GM23338 (cell line): ENCODE results near the gene ITPR3. TPM values are rescaled to one million over a fixed set of nuclear protein-coding genes. Genes with fewer than 3 reads are reported as not detected.

Source experiments
- ATAC-seq: fragments of 200-7000 bp; cut with Tn5 transposase; 3 replicates; pipeline ENCODE4 v1.9.1; 2020
- DNase-seq: peaks from one replicate; pipeline ENCODE4 v3.0.0-alpha.2; 2015; ENCODE audit warnings: low spot score
- H2AFZ ChIP-seq: fragments of 200-600 bp; sonication (generic); 2 replicates; pipeline ENCODE4 v1.8.0; 2016; ENCODE audit warnings: antibody characterized with exemption, mild to moderate bottlenecking, moderate library complexity
- H3F3A ChIP-seq: fragments of 200-600 bp; sonication (generic); replicated peaks from 2 replicates; pipeline ENCODE4 v1.8.0; 2017; ENCODE audit warnings: antibody characterized with exemption, mixed run types, low read depth
- H3K27ac ChIP-seq: fragments of 200-600 bp; sonication (generic); 2 replicates; pipeline ENCODE4 v1.6.1; 2016; ENCODE audit warnings: low read depth
- H3K27me3 ChIP-seq: fragments of 200-600 bp; sonication (generic); 2 replicates; pipeline ENCODE4 v1.8.0; 2016; ENCODE audit warnings: mild to moderate bottlenecking, mixed run types, moderate library complexity; ENCODE audit not compliant: insufficient read depth
- H3K36me3 ChIP-seq: fragments of 200-600 bp; sonication (generic); 2 replicates; pipeline ENCODE4 v1.8.0; 2016; ENCODE audit warnings: mild to moderate bottlenecking; ENCODE audit not compliant: insufficient read depth
- H3K4me1 ChIP-seq: fragments of 200-600 bp; sonication (generic); 2 replicates; pipeline ENCODE4 v1.8.0; 2016; ENCODE audit warnings: mild to moderate bottlenecking, moderate library complexity; ENCODE audit not compliant: insufficient read depth
- H3K4me2 ChIP-seq: fragments of 200-600 bp; sonication (generic); 2 replicates; pipeline ENCODE4 v1.7.1; 2017; ENCODE audit warnings: mixed run types
- H3K4me3 ChIP-seq: fragments of 200-600 bp; sonication (generic); 2 replicates; pipeline ENCODE4 v1.6.1; 2016; ENCODE audit warnings: mixed run types
- H3K79me2 ChIP-seq: fragments of 200-600 bp; sonication (generic); replicated peaks from 2 replicates; pipeline ENCODE4 v1.8.0; 2017; ENCODE audit warnings: mild to moderate bottlenecking; ENCODE audit not compliant: insufficient read depth
- H3K9me2 ChIP-seq: fragments of 200-600 bp; sonication (generic); 2 replicates; pipeline ENCODE4 v1.8.0; 2017; ENCODE audit not compliant: insufficient read depth
- H4K20me1 ChIP-seq: fragments of 200-600 bp; sonication (generic); replicated peaks from 2 replicates; pipeline ENCODE4 v1.8.0; 2017; ENCODE audit warnings: mild to moderate bottlenecking; ENCODE audit not compliant: insufficient read depth
- H3K27ac Mint-ChIP-seq: 2 replicates; pipeline ENCODE4 v1.8.0; 2020; ENCODE audit warnings: inconsistent platforms, mild to moderate bottlenecking, moderate library complexity, mixed read lengths
- H3K27me3 Mint-ChIP-seq: 3 replicates; pipeline ENCODE4 v1.8.0; 2022; ENCODE audit warnings: low read depth, mild to moderate bottlenecking, moderate library complexity, mixed read lengths, inconsistent platforms; ENCODE audit not compliant: insufficient read depth, poor library complexity
- H3K36me3 Mint-ChIP-seq: 3 replicates; pipeline ENCODE4 v1.8.0; 2021; ENCODE audit warnings: low read depth, mild to moderate bottlenecking, inconsistent platforms, moderate library complexity, mixed read lengths
- H3K4me1 Mint-ChIP-seq: 3 replicates; pipeline ENCODE4 v1.8.0; 2020; ENCODE audit warnings: mild to moderate bottlenecking, inconsistent platforms, mixed read lengths
- H3K4me3 Mint-ChIP-seq: 3 replicates; pipeline ENCODE4 v1.8.0; 2021; ENCODE audit warnings: moderate library complexity, mild to moderate bottlenecking, inconsistent platforms, mixed read lengths
- H3K9me3 Mint-ChIP-seq: 3 replicates; pipeline ENCODE4 v1.8.0; 2020; ENCODE audit warnings: moderate library complexity, mild to moderate bottlenecking, inconsistent platforms, mixed read lengths
- CREB1 ChIP-seq: fragments of 250-450 bp; sonication (Bioruptor Pico); IDR thresholded peaks from 2 replicates; pipeline ENCODE4 v1.5.0; 2020; ENCODE audit warnings: low read depth, mild to moderate bottlenecking, moderate library complexity
- EZH2 ChIP-seq: fragments of 200-600 bp; sonication (generic); IDR thresholded peaks from one replicate; pipeline ENCODE4 v1.8.0; 2017; ENCODE audit warnings: antibody characterized with exemption, mild to moderate bottlenecking, low read depth; ENCODE audit not compliant: unreplicated experiment
- EZH2phosphoT487 ChIP-seq: fragments of 200-600 bp; sonication (generic); IDR thresholded peaks from one replicate; pipeline ENCODE4 v1.8.1; 2018; ENCODE audit warnings: antibody characterized with exemption; ENCODE audit not compliant: unreplicated experiment
- JUNB ChIP-seq: IDR thresholded peaks from one replicate; pipeline ENCODE4 v1.6.1; 2016; ENCODE audit warnings: antibody characterized with exemption; ENCODE audit not compliant: unreplicated experiment
- NANOG ChIP-seq: IDR thresholded peaks from 2 replicates; pipeline ENCODE4 v1.6.1; 2016; ENCODE audit warnings: antibody characterized with exemption, borderline replicate concordance
- POLR2AphosphoS5 ChIP-seq: IDR thresholded peaks from 2 replicates; pipeline ENCODE4 v1.6.1; 2016; ENCODE audit warnings: antibody characterized with exemption, low read depth
- STAT1 ChIP-seq: IDR thresholded peaks from one replicate; pipeline ENCODE4 v1.6.1; 2016; ENCODE audit warnings: antibody characterized with exemption; ENCODE audit not compliant: unreplicated experiment
- ZNF114 ChIP-seq: fragments of 250-450 bp; sonication (Bioruptor Pico); IDR thresholded peaks from 2 replicates; pipeline ENCODE4 v1.5.0; 2020; ENCODE audit warnings: mild to moderate bottlenecking, moderate library complexity
- ZNF331 ChIP-seq: fragments of 250-450 bp; sonication (Bioruptor Pico); IDR thresholded peaks from 2 replicates; pipeline ENCODE4 v1.5.0; 2020; ENCODE audit warnings: low read depth, mild to moderate bottlenecking, moderate library complexity
- polyA plus RNA-seq: library from polyadenylated mRNA; unstranded; fragments of >200 nt; fragmentation: Nextera tagmentation; extraction: Ambion mirVana; gene quantifications from 2 replicates; pipeline ENCODE4 v1.2.1, GENCODE V29; 2016
- total RNA-seq: library from RNA; depleted of rRNA; stranded (reverse); fragments of >200 nt; shearing (Covaris generic); gene quantifications from 2 replicates; pipeline ENCODE4 v1.2.3, GENCODE V29; 2014
- TF ChIP-seq, protein P1 (sequence below): IDR thresholded peaks from one replicate; pipeline ENCODE4 v1.6.1; 2018; ENCODE audit warnings: antibody characterized with exemption; ENCODE audit not compliant: unreplicated experiment
- TF ChIP-seq, protein P2 (sequence below): IDR thresholded peaks from 2 replicates; pipeline ENCODE4 v1.6.1; 2016; ENCODE audit warnings: antibody characterized with exemption
- TF ChIP-seq, protein P3 (sequence below), 2 experiments: fragments of 200-600 bp in 1 of 2; sonication (generic) in 1 of 2; conservative IDR thresholded peaks; 2 replicates each; pipeline versions ENCODE4 v1.5.1 to v1.6.1; 2016 to 2017; ENCODE audit warnings: antibody characterized with exemption in 2 of 2, low read depth in 2 of 2, mild to moderate bottlenecking in 2 of 2, moderate library complexity in 1 of 2

Gene ITPR3
- total and polyA plus RNA-seq, 2 experiments from 2014 or later: 7.3 to 31.9 TPM

DNA sequence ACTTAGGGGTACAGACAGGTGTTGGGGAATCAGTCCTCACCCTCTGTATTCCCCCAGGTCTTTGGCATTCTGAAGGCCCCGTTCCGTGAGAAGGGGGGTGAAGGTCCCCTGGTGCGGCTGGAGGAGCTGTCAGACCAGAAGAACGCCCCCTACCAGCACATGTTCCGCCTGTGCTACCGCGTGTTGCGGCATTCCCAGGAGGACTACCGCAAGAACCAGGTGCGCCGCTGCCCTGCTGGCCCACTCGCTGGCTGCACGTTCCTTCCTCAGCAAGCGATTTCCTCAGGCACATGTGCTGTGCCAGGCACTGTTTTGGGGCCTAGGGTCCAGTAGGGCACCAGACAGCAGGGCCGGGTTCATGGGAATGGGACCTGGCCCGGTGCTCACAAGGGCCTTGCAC is 46.0 kb downstream of the ITPR3 start (continued):
- TF ChIP-seq, protein P1, sequence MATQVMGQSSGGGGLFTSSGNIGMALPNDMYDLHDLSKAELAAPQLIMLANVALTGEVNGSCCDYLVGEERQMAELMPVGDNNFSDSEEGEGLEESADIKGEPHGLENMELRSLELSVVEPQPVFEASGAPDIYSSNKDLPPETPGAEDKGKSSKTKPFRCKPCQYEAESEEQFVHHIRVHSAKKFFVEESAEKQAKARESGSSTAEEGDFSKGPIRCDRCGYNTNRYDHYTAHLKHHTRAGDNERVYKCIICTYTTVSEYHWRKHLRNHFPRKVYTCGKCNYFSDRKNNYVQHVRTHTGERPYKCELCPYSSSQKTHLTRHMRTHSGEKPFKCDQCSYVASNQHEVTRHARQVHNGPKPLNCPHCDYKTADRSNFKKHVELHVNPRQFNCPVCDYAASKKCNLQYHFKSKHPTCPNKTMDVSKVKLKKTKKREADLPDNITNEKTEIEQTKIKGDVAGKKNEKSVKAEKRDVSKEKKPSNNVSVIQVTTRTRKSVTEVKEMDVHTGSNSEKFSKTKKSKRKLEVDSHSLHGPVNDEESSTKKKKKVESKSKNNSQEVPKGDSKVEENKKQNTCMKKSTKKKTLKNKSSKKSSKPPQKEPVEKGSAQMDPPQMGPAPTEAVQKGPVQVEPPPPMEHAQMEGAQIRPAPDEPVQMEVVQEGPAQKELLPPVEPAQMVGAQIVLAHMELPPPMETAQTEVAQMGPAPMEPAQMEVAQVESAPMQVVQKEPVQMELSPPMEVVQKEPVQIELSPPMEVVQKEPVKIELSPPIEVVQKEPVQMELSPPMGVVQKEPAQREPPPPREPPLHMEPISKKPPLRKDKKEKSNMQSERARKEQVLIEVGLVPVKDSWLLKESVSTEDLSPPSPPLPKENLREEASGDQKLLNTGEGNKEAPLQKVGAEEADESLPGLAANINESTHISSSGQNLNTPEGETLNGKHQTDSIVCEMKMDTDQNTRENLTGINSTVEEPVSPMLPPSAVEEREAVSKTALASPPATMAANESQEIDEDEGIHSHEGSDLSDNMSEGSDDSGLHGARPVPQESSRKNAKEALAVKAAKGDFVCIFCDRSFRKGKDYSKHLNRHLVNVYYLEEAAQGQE: no peak
- no peak for TF ChIP-seq STAT1
- TF ChIP-seq, protein P2, sequence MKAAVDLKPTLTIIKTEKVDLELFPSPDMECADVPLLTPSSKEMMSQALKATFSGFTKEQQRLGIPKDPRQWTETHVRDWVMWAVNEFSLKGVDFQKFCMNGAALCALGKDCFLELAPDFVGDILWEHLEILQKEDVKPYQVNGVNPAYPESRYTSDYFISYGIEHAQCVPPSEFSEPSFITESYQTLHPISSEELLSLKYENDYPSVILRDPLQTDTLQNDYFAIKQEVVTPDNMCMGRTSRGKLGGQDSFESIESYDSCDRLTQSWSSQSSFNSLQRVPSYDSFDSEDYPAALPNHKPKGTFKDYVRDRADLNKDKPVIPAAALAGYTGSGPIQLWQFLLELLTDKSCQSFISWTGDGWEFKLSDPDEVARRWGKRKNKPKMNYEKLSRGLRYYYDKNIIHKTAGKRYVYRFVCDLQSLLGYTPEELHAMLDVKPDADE: no peak
- no peak for TF ChIP-seq EZH2phosphoT487
- no peak for TF ChIP-seq POLR2AphosphoS5
- no peak for TF ChIP-seq ZNF114 (CRISPR knock-in tag)
- no peak for TF ChIP-seq NANOG

DNA sequence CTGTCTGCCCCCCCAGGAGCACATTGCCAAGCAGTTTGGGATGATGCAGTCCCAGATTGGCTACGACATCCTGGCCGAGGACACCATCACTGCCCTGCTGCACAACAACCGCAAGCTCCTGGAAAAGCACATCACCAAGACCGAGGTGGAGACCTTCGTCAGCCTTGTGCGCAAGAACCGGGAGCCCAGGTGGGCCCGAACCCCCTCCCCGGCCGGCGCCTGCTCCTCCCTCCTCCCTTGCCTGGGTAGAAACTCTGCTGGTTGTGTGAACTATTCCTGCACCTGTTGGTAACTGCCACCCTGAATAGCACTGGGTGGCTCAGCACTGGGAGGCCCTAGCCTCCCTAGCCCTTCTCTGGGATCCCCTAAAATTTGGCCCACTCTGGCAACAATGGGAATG is 46.7 kb downstream of the ITPR3 start:
- TF ChIP-seq, protein P3, sequence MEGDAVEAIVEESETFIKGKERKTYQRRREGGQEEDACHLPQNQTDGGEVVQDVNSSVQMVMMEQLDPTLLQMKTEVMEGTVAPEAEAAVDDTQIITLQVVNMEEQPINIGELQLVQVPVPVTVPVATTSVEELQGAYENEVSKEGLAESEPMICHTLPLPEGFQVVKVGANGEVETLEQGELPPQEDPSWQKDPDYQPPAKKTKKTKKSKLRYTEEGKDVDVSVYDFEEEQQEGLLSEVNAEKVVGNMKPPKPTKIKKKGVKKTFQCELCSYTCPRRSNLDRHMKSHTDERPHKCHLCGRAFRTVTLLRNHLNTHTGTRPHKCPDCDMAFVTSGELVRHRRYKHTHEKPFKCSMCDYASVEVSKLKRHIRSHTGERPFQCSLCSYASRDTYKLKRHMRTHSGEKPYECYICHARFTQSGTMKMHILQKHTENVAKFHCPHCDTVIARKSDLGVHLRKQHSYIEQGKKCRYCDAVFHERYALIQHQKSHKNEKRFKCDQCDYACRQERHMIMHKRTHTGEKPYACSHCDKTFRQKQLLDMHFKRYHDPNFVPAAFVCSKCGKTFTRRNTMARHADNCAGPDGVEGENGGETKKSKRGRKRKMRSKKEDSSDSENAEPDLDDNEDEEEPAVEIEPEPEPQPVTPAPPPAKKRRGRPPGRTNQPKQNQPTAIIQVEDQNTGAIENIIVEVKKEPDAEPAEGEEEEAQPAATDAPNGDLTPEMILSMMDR (conservative IDR thresholded peaks at IDR 0.05; ENCODE audit: low read depth in 2 of 2): no peak
- TF ChIP-seq NANOG: no peak
- TF ChIP-seq JUNB: no peak
- no peak for TF ChIP-seq EZH2
- TF ChIP-seq CREB1 (CRISPR knock-in tag): no peak
- TF ChIP-seq ZNF114 (CRISPR knock-in tag): no peak
- TF ChIP-seq ZNF331 (CRISPR knock-in tag): no peak
- TF ChIP-seq EZH2phosphoT487: no peak
- no peak for TF ChIP-seq STAT1
- TF ChIP-seq POLR2AphosphoS5: no peak
- H3K4me3 Mint-ChIP-seq: no peak overlapping the region
- no peak overlapping the region for H3K4me2 ChIP-seq
- no peaks in the 10 kb centered on the region for H3F3A ChIP-seq
- DNase-seq: no peak
- H3K4me3 ChIP-seq: no peak overlapping the region
- no peak for ATAC-seq
- H3K36me3 Mint-ChIP-seq: peaks cover 26% of the 10 kb centered on the region
- peaks cover 4% of the 10 kb centered on the region; the same call in 2 of the 3 replicates for H3K4me1 Mint-ChIP-seq
- no peaks in the 10 kb centered on the region for H3K27me3 ChIP-seq
- no peak overlapping the region for H3K27ac Mint-ChIP-seq
- no peaks in the 10 kb centered on the region for H3K9me3 Mint-ChIP-seq
- no peaks in the 10 kb centered on the region for H3K4me1 ChIP-seq
- H3K27me3 Mint-ChIP-seq: peaks cover 15% of the 10 kb centered on the region
- no peak overlapping the region for H2AFZ ChIP-seq
- H3K79me2 ChIP-seq: no peaks in the 10 kb centered on the region
- H3K9me2 ChIP-seq: no peaks in the 10 kb centered on the region
- H3K27ac ChIP-seq: no peak overlapping the region
- no peaks in the 10 kb centered on the region; the same call in 1 of the 2 replicates for H3K36me3 ChIP-seq
- H4K20me1 ChIP-seq: no peaks in the 10 kb centered on the region; the same call in 1 of the 2 replicates
